Lower lobe of right lung (tissue), 2 donors: ENCODE results near the gene CPT1A. TPM values are rescaled to one million over a fixed set of nuclear protein-coding genes. Genes with fewer than 3 reads are reported as not detected.

ENCODE experiments used
- ATAC-seq, 2 donors: fragments of 200-7000 bp; cut with Tn5 transposase; one replicate each; pipeline ENCODE4 v1.9.1; 2020 to 2022; ENCODE audit warnings: mild to moderate bottlenecking in 2 of 2, moderate library complexity in 2 of 2
- DNase-seq: peaks from one replicate; pipeline ENCODE4 v3.0.0-alpha.2; 2020
- H3K27ac ChIP-seq: fragments of 200-600 bp; one replicate; pipeline ENCODE4 v1.8.0; 2022
- H3K27me3 ChIP-seq: fragments of 200-600 bp; one replicate; pipeline ENCODE4 v1.8.0; 2022; ENCODE audit warnings: low read depth
- H3K36me3 ChIP-seq: fragments of 200-600 bp; one replicate; pipeline ENCODE4 v1.8.0; 2022; ENCODE audit warnings: mild to moderate bottlenecking
- H3K4me1 ChIP-seq: fragments of 200-600 bp; one replicate; pipeline ENCODE4 v1.8.0; 2022
- H3K4me3 ChIP-seq: fragments of 200-600 bp; one replicate; pipeline ENCODE4 v1.8.0; 2022; ENCODE audit warnings: mild to moderate bottlenecking
- H3K9me3 ChIP-seq: fragments of 200-600 bp; one replicate; pipeline ENCODE4 v1.8.0; 2022
- CTCF ChIP-seq: fragments of 200-600 bp; IDR thresholded peaks from one replicate; pipeline ENCODE4 v1.8.0; 2022; ENCODE audit warnings: antibody characterized with exemption, mild to moderate bottlenecking
- intact Hi-C: fragments of 100-400 bp; cut with DNase I; formaldehyde crosslinking; loops from one replicate; pipeline ENCODE4 v1.11.0; 2022
- total RNA-seq: library from RNA; stranded (reverse); fragmentation: NEBNext Ultra II Directional; extraction: Animal tissue kit (Norgen Biotek cat#: 25700); gene quantifications from one replicate; pipeline ENCODE4 v1.2.1, GENCODE V29; 2021
- donor health status: DM: no; HTN: yes; CAD: no; lungs with severe emphysema.

Gene CPT1A
- total RNA-seq, 1 donor from 2014 or later: 88.4 TPM

- intact Hi-C loops: no loop called here
- H3K4me3 ChIP-seq: no peak overlapping the region
- TF ChIP-seq CTCF: no peak
- no peaks in the 10 kb centered on the region for H3K27me3 ChIP-seq
- H3K4me1 ChIP-seq: peaks cover 5% of the 10 kb centered on the region
- H3K36me3 ChIP-seq: peaks cover 10% of the 10 kb centered on the region
- peak in 1 of 2 donors; percentile 3 for ATAC-seq
- H3K27ac ChIP-seq: no peak overlapping the region
- H3K9me3 ChIP-seq: no peaks in the 10 kb centered on the region
- peak; percentile 58 for DNase-seq
These were observed 91.3 kb downstream of the CPT1A start for GRCh38 chr11:68750195-68751003.

GRCh38 chr11:68749229-68750123, 92.2 kb downstream of the CPT1A start:
- Histone ChIP-seq H3K4me1 (peaks cover 5% of the 10 kb centered on the region), H3K36me3 (peaks cover 2% of the 10 kb centered on the region), H3K4me3 (no peak overlapping the region), H3K27ac (no peak overlapping the region), H3K9me3 (no peaks in the 10 kb centered on the region), H3K27me3 (no peaks in the 10 kb centered on the region)
- intact Hi-C loops: no loop called here
- TF ChIP-seq CTCF: no peak
- no peak for ATAC-seq
- no peak for DNase-seq

GRCh38 chr11:68748061-68748460, 93.7 kb downstream of the CPT1A start:
- intact Hi-C loops: no loop called here
- Histone ChIP-seq H3K4me3 (no peak overlapping the region), H3K9me3 (no peaks in the 10 kb centered on the region)

GRCh38 chr11:68743539-68743938, 98.2 kb downstream of the CPT1A start:
- Histone ChIP-seq H3K4me1 (no peaks in the 10 kb centered on the region), H3K9me3 (no peaks in the 10 kb centered on the region), H3K27me3 (no peaks in the 10 kb centered on the region), H3K4me3 (no peak overlapping the region), H3K36me3 (no peaks in the 10 kb centered on the region), H3K27ac (no peak overlapping the region)
- ATAC-seq (peak; percentile 90 to 95), DNase-seq (no peak)
- TF ChIP-seq CTCF: no peak
- intact Hi-C loops: no loop called here

More at GRCh38 chr11:68748061-68748460, 93.7 kb downstream of the CPT1A start:
- H3K36me3 ChIP-seq: no peaks in the 10 kb centered on the region
- H3K4me1 ChIP-seq: peaks cover 5% of the 10 kb centered on the region
- DNase-seq: no peak
- TF ChIP-seq CTCF: no peak
- ATAC-seq: no peak
- H3K27ac ChIP-seq: no peak overlapping the region
- H3K27me3 ChIP-seq: no peaks in the 10 kb centered on the region

- Histone ChIP-seq H3K4me1 (no peaks in the 10 kb centered on the region), H3K36me3 (no peaks in the 10 kb centered on the region)
- no peak for ATAC-seq
These were observed 100.3 kb downstream of the CPT1A start for GRCh38 chr11:68741463-68741862.

More at GRCh38 chr11:68741463-68741862, 100.3 kb downstream of the CPT1A start:
- TF ChIP-seq CTCF: no peak
- DNase-seq: no peak
- Histone ChIP-seq H3K9me3 (no peaks in the 10 kb centered on the region), H3K27me3 (no peaks in the 10 kb centered on the region), H3K4me3 (no peak overlapping the region), H3K27ac (no peak overlapping the region)
- intact Hi-C loops: no loop called here
